Measurements from ENCODE around the gene SSX4. TPM values are rescaled to one million over a fixed set of nuclear protein-coding genes. Genes with fewer than 3 reads are reported as not detected.
"Not testable (repeated sequence)": the region's sequence is repeated elsewhere in the genome, so short reads cannot be mapped to it uniquely, and the experiment has no call there.

Gene SSX4, protein sequence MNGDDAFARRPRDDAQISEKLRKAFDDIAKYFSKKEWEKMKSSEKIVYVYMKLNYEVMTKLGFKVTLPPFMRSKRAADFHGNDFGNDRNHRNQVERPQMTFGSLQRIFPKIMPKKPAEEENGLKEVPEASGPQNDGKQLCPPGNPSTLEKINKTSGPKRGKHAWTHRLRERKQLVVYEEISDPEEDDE
- total RNA-seq (2014; rRNA removed; shearing (Covaris generic); ENCODE audit: low replicate concordance): not detected in 2 replicates

- in situ Hi-C loops (cut with HindIII; ENCODE audit: low pct_unique_long_range_greater_than_20kb, low sequenced_read_pairs); DNase-seq (ENCODE audit: low read depth): not testable (repeated sequence)
Measured at GRCh38 chrX:48383239-48383638, at the start of gene SSX4. SSX4 (plus strand) TSS chrX:48383539; CDS start chrX:48384054, 515 bp downstream.

DNA sequence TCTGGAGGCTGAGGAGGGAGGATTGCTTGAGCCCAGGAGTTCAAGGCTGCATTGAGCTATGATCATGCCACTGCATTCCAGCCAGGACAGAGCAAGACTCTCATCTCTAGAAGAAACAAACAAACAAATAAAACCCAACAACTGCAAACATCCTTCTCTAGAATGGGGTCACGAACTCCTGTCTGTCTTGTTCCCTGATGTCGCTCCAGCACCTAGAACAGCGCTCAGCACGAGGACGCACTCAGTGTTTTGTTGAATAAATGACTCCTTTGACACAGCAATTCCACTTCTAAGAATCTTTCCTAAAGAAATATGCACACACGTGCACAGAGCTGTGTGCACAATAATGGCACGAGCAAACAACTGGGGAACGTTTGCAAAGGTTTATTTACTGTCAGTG lies 37.3 kb upstream of the SSX4 start:
- in situ Hi-C loops (cut with HindIII; ENCODE audit: low pct_unique_long_range_greater_than_20kb, low sequenced_read_pairs): not testable (repeated sequence)

DNA sequence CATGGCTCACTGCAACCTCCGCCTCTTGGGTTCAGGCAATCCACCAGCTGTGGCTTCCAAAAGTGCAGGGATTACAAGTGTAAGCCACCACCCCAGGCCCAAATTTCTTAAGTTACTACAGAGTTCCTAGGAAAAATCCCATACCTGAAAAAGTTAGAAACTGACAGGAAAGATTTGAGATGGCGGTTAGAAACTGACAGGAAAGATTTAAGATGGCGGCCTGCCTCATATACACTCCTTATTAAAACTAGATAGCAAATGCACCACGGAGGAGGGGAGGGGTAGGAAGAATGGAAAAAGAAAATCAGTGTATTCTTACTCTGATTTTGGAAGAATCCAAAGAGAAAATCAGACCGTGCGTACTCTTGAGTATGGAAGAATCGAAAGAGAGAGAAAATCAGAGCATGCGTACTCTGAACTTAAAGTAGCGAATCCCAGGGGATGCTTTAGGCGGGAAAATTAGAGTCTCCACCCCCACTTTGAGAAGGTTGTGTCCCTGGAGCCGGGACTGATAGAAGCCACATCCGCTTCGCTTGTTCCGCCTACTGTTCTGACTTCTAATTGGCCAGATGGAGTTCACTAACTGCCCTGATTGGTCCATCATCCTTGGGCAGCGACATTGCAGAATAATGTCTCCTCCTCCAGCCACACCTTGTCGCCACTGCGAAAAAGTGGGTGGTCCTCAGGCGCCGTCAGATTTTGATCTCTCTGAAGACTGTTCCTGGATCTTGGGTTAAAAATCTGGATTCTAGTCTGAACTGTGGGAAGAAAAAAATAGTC lies 26.8 kb upstream of the SSX4 start, which contains the start of gene SSX3:
Gene SSX3 (minus strand): TSS at position 389 of the 780 bp plus-strand sequence. CDS start 1,454 bp downstream, outside the sequence.
- DNase-seq (ENCODE audit: low read depth); in situ Hi-C loops (cut with HindIII; ENCODE audit: low pct_unique_long_range_greater_than_20kb, low sequenced_read_pairs): not testable (repeated sequence)

More for the DNA sequence above, 37.3 kb upstream of the SSX4 start:
- DNase-seq (ENCODE audit: low read depth): not testable (repeated sequence)

DNA sequence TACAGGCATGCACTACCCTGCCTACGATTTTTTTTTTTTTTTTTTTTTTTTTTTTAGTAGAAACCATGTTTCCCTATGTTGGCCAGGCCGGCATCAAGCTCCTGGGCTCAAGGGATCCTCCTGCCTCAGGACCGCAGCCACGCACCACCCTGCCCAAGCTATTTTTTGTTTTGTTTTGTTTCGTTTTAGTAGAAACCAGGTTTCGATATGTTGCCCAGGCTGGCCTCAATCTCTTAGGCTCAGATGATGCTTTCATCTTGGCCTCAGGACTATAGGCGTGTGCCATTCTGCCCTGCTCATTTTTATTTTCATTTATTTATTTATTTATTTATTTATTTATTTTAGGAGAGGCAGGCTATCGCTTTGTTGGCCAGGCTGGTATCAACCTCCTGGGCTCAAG lies 25.7 kb upstream of the SSX4 start:
- no peak for DNase-seq (ENCODE audit: low read depth)
- in situ Hi-C loops (cut with HindIII; ENCODE audit: low pct_unique_long_range_greater_than_20kb, low sequenced_read_pairs): no loop called here

DNA sequence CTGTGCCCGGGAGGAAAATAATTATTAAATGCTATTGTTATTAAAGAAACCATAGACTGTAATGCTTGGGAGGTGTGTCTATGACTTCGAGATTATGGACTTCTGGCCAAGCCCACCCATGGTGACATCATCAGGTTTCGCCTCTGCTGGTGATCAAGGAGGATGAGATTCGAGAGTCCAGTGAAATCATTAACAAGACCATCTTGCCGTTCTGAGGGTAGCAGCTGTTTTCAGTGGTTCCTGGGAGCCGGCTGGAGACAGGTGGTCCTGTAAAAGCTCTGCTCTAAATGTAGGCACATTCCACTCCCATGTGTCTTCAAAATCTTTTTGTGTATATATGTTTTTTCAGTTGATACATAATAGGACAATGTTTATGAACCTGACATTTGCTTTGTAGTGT lies 24.1 kb upstream of the SSX4 start:
- in situ Hi-C loops (cut with HindIII; ENCODE audit: low pct_unique_long_range_greater_than_20kb, low sequenced_read_pairs); DNase-seq (ENCODE audit: low read depth): not testable (repeated sequence)

GRCh38 chrX:48367717-48368408 lies 15.5 kb upstream of the SSX4 start:
- in situ Hi-C loops (cut with HindIII; ENCODE audit: low pct_unique_long_range_greater_than_20kb, low sequenced_read_pairs); DNase-seq (ENCODE audit: low read depth): not testable (repeated sequence)

DNA sequence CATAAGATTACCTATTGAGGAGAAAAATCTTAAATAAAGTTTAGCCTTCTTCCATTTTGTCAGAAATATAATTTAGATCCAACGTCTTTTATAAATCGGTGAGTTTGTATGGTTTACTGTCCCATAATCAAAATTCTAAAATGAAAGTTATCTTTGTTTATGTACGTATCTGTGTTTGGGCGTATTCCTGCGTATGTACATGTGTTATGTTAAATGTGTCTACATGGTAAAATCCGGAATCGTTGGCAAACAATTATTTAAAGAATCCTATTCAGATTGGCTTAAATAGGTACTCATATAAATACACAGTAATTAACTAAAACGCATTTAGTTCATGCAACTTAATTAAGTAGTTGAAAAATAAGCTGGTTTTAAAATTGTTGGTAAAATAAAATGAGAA lies 12.9 kb upstream of the SSX4 start:
- in situ Hi-C loops (cut with HindIII; ENCODE audit: low pct_unique_long_range_greater_than_20kb, low sequenced_read_pairs): not testable (repeated sequence)

DNA sequence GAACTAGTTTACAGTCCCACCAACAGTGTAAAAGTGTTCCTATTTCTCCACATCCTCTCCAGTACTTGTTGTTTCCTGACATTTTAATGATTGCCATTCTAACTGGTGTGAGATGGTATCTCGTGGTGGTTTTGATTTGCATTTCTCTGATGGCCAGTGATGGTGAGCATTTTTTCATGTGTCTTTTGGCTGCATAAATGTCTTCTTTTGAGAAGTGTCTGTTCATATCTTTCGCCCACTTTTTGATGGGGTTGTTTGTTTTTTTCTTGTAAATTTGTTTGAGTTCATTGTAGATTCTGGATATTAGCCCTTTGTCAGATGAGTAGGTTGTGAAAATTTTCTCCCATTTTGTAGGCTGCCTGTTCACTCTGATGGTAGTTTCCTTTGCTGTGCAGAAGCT lies 13.6 kb downstream of the SSX4 start:
- DNase-seq (ENCODE audit: low read depth); in situ Hi-C loops (cut with HindIII; ENCODE audit: low pct_unique_long_range_greater_than_20kb, low sequenced_read_pairs): not testable (repeated sequence)

More for the DNA sequence above, 12.9 kb upstream of the SSX4 start:
- not testable (repeated sequence) for DNase-seq (ENCODE audit: low read depth)

DNA sequence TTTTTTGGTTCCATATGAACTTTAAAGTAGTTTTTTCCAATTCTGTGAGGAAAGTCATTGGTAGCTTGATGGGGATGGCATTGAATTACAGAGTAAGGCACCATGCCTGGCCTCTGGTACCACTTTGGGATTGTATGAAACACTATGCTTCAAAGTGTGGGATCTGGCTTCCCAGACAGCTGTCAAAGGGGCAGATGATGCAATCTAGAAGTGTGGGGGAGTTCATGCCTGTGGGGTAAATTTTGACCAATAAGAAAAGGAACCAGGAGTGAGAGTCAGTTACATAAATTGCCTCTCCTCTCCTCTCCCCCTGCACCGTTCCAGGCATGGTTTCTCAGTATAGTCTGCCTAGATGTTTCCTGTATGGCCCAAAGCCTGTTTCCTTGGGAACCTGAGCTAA lies 14.5 kb downstream of the SSX4 start:
- in situ Hi-C loops (cut with HindIII; ENCODE audit: low pct_unique_long_range_greater_than_20kb, low sequenced_read_pairs); DNase-seq (ENCODE audit: low read depth): not testable (repeated sequence)

GRCh38 chrX:48411860-48412259 lies 28.5 kb downstream of the SSX4 start, which contains the start of gene SSX4B:
SSX4B (minus strand) TSS chrX:48411960; CDS start chrX:48411372, 588 bp downstream.
- in situ Hi-C loops (cut with HindIII; ENCODE audit: low pct_unique_long_range_greater_than_20kb, low sequenced_read_pairs); DNase-seq (ENCODE audit: low read depth): not testable (repeated sequence)

- in situ Hi-C loops (cut with HindIII; ENCODE audit: low pct_unique_long_range_greater_than_20kb, low sequenced_read_pairs): not testable (repeated sequence)
Measured at GRCh38 chrX:48427027-48427716, 43.8 kb downstream of the SSX4 start.

DNA sequence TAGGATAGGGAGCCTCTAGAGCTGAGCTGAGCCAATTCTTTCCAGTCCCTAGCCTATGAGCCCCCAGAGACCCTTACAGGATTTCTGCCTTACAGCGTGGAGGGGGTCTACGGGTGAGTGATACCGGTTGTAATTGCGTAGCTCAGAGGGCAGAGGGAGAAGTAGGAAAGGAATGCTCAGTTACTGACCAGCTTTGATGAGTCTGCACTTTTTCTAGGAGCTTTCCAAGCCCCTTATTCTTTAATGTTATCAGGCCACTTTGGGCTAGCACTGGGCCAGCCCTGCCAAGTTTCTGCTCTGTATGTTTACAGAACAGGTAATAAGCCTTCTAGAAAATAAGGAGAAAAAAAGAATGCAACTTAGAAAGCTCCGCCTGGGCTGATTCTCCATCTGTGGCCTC lies 46.3 kb downstream of the SSX4 start:
- in situ Hi-C loops (cut with HindIII; ENCODE audit: low pct_unique_long_range_greater_than_20kb, low sequenced_read_pairs); DNase-seq (ENCODE audit: low read depth): not testable (repeated sequence)

More at GRCh38 chrX:48427027-48427716, 43.8 kb downstream of the SSX4 start:
- DNase-seq (ENCODE audit: low read depth): not testable (repeated sequence)

DNA sequence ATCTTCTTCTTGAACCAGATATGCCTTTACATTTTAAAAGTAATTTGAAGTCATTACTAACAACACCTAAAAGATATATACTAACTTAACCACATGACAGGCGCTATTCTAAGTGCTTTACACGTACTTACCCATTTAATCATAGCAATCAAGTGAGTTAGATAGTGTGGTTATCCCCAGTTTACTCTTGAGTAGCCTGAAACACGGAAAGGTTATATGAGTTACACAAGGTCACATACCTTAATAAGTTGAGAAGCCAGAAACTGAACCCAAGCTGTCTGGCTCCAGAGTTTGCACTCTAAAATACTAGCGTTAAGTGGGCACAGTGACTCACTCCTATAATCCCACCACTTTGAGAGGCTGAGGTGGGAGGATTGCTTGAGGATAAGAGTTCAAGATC lies 46.8 kb downstream of the SSX4 start:
- in situ Hi-C loops (cut with HindIII; ENCODE audit: low pct_unique_long_range_greater_than_20kb, low sequenced_read_pairs); DNase-seq (ENCODE audit: low read depth): not testable (repeated sequence)

DNA sequence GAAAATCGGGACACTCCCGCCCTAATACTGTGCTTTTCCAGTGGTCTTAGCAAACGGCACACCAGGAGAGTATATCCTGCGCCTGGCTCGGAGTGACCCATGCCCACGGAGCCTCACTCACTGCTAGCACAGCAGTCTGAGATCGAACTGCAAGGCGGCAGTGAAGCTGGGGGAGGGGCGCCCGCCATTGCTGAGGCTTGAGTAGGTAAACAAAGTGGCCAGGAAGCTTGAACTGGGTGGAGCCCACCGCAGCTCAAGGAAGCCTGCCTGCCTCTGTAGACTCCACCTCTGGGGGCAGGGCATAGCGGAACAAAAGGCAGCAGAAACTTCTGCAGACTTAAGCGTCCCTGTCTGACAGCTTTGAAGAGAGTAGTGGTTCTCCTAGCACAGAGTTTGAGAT lies 50.4 kb downstream of the SSX4 start:
- in situ Hi-C loops (cut with HindIII; ENCODE audit: low pct_unique_long_range_greater_than_20kb, low sequenced_read_pairs); DNase-seq (ENCODE audit: low read depth): not testable (repeated sequence)

Measured in Caki2 (cell line).